T-helper 2 cell treated with Interferon-gamma antibody and Interleukin-4, amounts not matched to agents 5 μg/mL and 100 μg/mL, for 36 hours (primary cell): ENCODE measurements around the gene ARL8B.

ENCODE experiments used
- DNase-seq: peaks from one replicate; pipeline ENCODE4 v3.0.0; 2021; ENCODE audit warnings: low spot score
- H3K27ac Mint-ChIP-seq: one replicate; pipeline ENCODE4 v1.8.0; 2021; ENCODE audit warnings: mild to moderate bottlenecking, mixed read lengths
- H3K27me3 Mint-ChIP-seq: one replicate; pipeline ENCODE4 v1.8.0; 2021; ENCODE audit warnings: low read depth, mixed read lengths
- H3K36me3 Mint-ChIP-seq: one replicate; pipeline ENCODE4 v1.8.0; 2021; ENCODE audit warnings: low read depth, mixed read lengths
- H3K4me1 Mint-ChIP-seq: one replicate; pipeline ENCODE4 v1.8.0; 2021; ENCODE audit warnings: low read depth, mixed read lengths
- H3K4me3 Mint-ChIP-seq: one replicate; pipeline ENCODE4 v1.8.0; 2022; ENCODE audit warnings: mild to moderate bottlenecking, moderate library complexity, mixed read lengths
- H3K9me3 Mint-ChIP-seq: one replicate; pipeline ENCODE4 v1.8.0; 2021; ENCODE audit warnings: mixed read lengths

The ARL8B gene

GRCh38 chr3:5205165-5205941 is 83.3 kb downstream of the ARL8B start:
- no peaks in the 10 kb centered on the region for H3K9me3 Mint-ChIP-seq
- no peaks in the 10 kb centered on the region for H3K27me3 Mint-ChIP-seq
- H3K4me1 Mint-ChIP-seq: no peaks in the 10 kb centered on the region
- H3K27ac Mint-ChIP-seq: peak overlapping the region; percentile 36
- peak; percentile 37 for DNase-seq
- H3K4me3 Mint-ChIP-seq: no peak overlapping the region
- H3K36me3 Mint-ChIP-seq: peaks cover 85% of the 10 kb centered on the region

GRCh38 chr3:5210926-5211325 is 88.8 kb downstream of the ARL8B start:
- no peaks in the 10 kb centered on the region for H3K27me3 Mint-ChIP-seq
- no peaks in the 10 kb centered on the region for H3K4me1 Mint-ChIP-seq
- H3K4me3 Mint-ChIP-seq: no peak overlapping the region
- peaks cover 90% of the 10 kb centered on the region for H3K36me3 Mint-ChIP-seq
- H3K9me3 Mint-ChIP-seq: no peaks in the 10 kb centered on the region
- no peak for DNase-seq
- H3K27ac Mint-ChIP-seq: no peak overlapping the region

- Mint-ChIP-seq H3K27me3 (no peaks in the 10 kb centered on the region), H3K4me1 (no peaks in the 10 kb centered on the region), H3K27ac (peak overlapping the region; percentile 4), H3K36me3 (peaks cover 84% of the 10 kb centered on the region), H3K9me3 (no peaks in the 10 kb centered on the region), H3K4me3 (no peak overlapping the region)
- no peak for DNase-seq
These were observed 90.8 kb downstream of the ARL8B start for GRCh38 chr3:5212628-5213573.

- H3K27ac Mint-ChIP-seq: no peak overlapping the region
These were observed 91.5 kb downstream of the ARL8B start for GRCh38 chr3:5213574-5213966.

GRCh38 chr3:5214352-5214751 is 92.3 kb downstream of the ARL8B start:
- no peaks in the 10 kb centered on the region for H3K4me1 Mint-ChIP-seq
- H3K27me3 Mint-ChIP-seq: no peaks in the 10 kb centered on the region
- peaks cover 83% of the 10 kb centered on the region for H3K36me3 Mint-ChIP-seq
- no peak for DNase-seq
- H3K9me3 Mint-ChIP-seq: no peaks in the 10 kb centered on the region
- H3K27ac Mint-ChIP-seq: no peak overlapping the region
- H3K4me3 Mint-ChIP-seq: no peak overlapping the region

More at GRCh38 chr3:5213574-5213966, 91.5 kb downstream of the ARL8B start:
- Mint-ChIP-seq H3K4me1 (no peaks in the 10 kb centered on the region), H3K36me3 (peaks cover 83% of the 10 kb centered on the region), H3K4me3 (no peak overlapping the region), H3K27me3 (no peaks in the 10 kb centered on the region), H3K9me3 (no peaks in the 10 kb centered on the region)
- DNase-seq: no peak

GRCh38 chr3:5217824-5218595 is 95.9 kb downstream of the ARL8B start:
- Mint-ChIP-seq H3K36me3 (peaks cover 56% of the 10 kb centered on the region), H3K27ac (no peak overlapping the region), H3K4me3 (no peak overlapping the region), H3K4me1 (no peaks in the 10 kb centered on the region), H3K9me3 (no peaks in the 10 kb centered on the region), H3K27me3 (no peaks in the 10 kb centered on the region)
- no peak for DNase-seq

- no peaks in the 10 kb centered on the region for H3K9me3 Mint-ChIP-seq
- H3K4me3 Mint-ChIP-seq: no peak overlapping the region
- H3K4me1 Mint-ChIP-seq: no peaks in the 10 kb centered on the region
- peaks cover 49% of the 10 kb centered on the region for H3K36me3 Mint-ChIP-seq
- no peak for DNase-seq
- no peaks in the 10 kb centered on the region for H3K27me3 Mint-ChIP-seq
- peak overlapping the region; percentile 64 for H3K27ac Mint-ChIP-seq
These were observed 96.7 kb downstream of the ARL8B start for GRCh38 chr3:5218815-5219214.

- no peak overlapping the region for H3K27ac Mint-ChIP-seq
- no peak for DNase-seq
- H3K36me3 Mint-ChIP-seq: peaks cover 45% of the 10 kb centered on the region
- no peaks in the 10 kb centered on the region for H3K4me1 Mint-ChIP-seq
- H3K9me3 Mint-ChIP-seq: no peaks in the 10 kb centered on the region
- H3K27me3 Mint-ChIP-seq: no peaks in the 10 kb centered on the region
- H3K4me3 Mint-ChIP-seq: no peak overlapping the region
These were observed 97.1 kb downstream of the ARL8B start for GRCh38 chr3:5219216-5219615.

GRCh38 chr3:5220193-5220592 is 98.1 kb downstream of the ARL8B start:
- Mint-ChIP-seq H3K27me3 (no peaks in the 10 kb centered on the region), H3K36me3 (peaks cover 36% of the 10 kb centered on the region), H3K4me1 (no peaks in the 10 kb centered on the region), H3K9me3 (no peaks in the 10 kb centered on the region), H3K27ac (no peak overlapping the region), H3K4me3 (no peak overlapping the region)
- no peak for DNase-seq

GRCh38 chr3:5220667-5221431 is 98.8 kb downstream of the ARL8B start:
- DNase-seq: no peak
- peaks cover 30% of the 10 kb centered on the region for H3K36me3 Mint-ChIP-seq
- H3K27me3 Mint-ChIP-seq: no peaks in the 10 kb centered on the region
- no peak overlapping the region for H3K27ac Mint-ChIP-seq
- H3K4me1 Mint-ChIP-seq: no peaks in the 10 kb centered on the region
- no peaks in the 10 kb centered on the region for H3K9me3 Mint-ChIP-seq
- H3K4me3 Mint-ChIP-seq: no peak overlapping the region

GRCh38 chr3:5221701-5222100 is 99.6 kb downstream of the ARL8B start:
- Mint-ChIP-seq H3K4me1 (no peaks in the 10 kb centered on the region), H3K36me3 (peaks cover 27% of the 10 kb centered on the region), H3K4me3 (no peak overlapping the region), H3K27me3 (no peaks in the 10 kb centered on the region), H3K27ac (peak overlapping the region; percentile 23), H3K9me3 (no peaks in the 10 kb centered on the region)
- no peak for DNase-seq

- no peaks in the 10 kb centered on the region for H3K4me1 Mint-ChIP-seq
- no peaks in the 10 kb centered on the region for H3K27me3 Mint-ChIP-seq
- no peak overlapping the region for H3K27ac Mint-ChIP-seq
- H3K9me3 Mint-ChIP-seq: no peaks in the 10 kb centered on the region
- no peak overlapping the region for H3K4me3 Mint-ChIP-seq
- H3K36me3 Mint-ChIP-seq: peaks cover 21% of the 10 kb centered on the region
- no peak for DNase-seq
These were observed 100.4 kb downstream of the ARL8B start for GRCh38 chr3:5222283-5223005.

- Mint-ChIP-seq H3K27ac (no peak overlapping the region), H3K4me1 (no peaks in the 10 kb centered on the region), H3K27me3 (peaks cover 3% of the 10 kb centered on the region), H3K4me3 (no peak overlapping the region), H3K36me3 (no peaks in the 10 kb centered on the region), H3K9me3 (no peaks in the 10 kb centered on the region)
- no peak for DNase-seq
These were observed 104.7 kb downstream of the ARL8B start for GRCh38 chr3:5226783-5227182.
